ACHN (cell line): ENCODE results near the gene RHNO1.
"Not testable (repeated sequence)": the region's sequence is repeated elsewhere in the genome, so short reads cannot be mapped to it uniquely, and the experiment has no call there.

Source experiments
- DNase-seq: peaks from one replicate; pipeline ENCODE4 v3.0.0-alpha.2; 2015
- in situ Hi-C: cut with HindIII; loops from 2 replicates; pipeline ENCODE4 v1.10.0; 2017; ENCODE audit warnings: low sequenced_read_pairs, low pct_ligation_motif_present, low pct_unique_long_range_greater_than_20kb

The RHNO1 gene

GRCh38 chr12:2857021-2857431 lies 20.0 kb upstream of the RHNO1 start, which contains the start of gene TEX52:
TEX52 (minus strand) TSS chr12:2857039; CDS start chr12:2857026, 13 bp downstream.
- DNase-seq = no peak
- in situ Hi-C loops = no loop called here

DNA sequence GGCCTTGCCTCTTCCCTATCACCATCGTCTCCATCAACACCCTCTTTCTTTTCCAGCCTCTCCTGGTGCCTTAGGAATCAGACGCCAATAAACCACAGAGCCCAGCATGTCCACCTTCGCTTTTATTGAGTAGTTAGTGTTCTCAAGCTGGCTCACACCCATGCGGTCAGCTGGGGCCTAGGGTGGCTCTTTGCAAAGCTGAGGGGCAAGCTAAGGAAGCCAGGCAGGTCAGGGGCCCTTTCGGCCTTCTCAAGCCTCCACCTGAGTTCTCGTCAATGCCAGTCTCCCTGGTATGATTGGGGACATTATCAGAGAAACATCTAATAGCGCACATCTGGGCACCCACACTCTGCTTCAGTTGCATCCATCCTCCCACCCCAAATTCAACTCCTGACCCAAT lies 19.4 kb upstream of the RHNO1 start:
- no peak for DNase-seq
- in situ Hi-C loops = no loop called here

DNA sequence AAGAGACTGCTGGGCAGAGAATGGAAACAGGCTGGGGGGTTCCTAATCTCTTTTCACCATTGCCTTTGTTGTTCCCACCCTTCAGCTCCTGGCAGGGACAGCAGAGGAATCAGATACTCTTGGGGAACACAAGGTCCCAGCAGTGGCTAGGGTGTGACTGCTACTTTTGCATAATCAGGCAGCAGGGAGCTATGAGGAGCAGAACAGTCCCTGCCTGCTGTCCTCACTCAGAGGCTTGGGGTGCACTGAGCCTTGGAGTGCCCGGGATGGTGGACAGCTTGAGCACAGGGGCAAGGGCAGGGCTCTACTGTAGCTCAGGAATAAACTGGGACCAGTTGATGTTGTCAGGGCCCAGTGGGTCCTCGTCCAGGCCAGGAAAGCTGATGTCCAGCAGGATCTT lies 18.7 kb upstream of the RHNO1 start:
- in situ Hi-C loops = no loop called here

GRCh38 chr12:2858944-2859421 lies 18.0 kb upstream of the RHNO1 start:
- DNase-seq = no peak
- in situ Hi-C loops = no loop called here

More for the DNA sequence above, 18.7 kb upstream of the RHNO1 start:
- no peak for DNase-seq

DNA sequence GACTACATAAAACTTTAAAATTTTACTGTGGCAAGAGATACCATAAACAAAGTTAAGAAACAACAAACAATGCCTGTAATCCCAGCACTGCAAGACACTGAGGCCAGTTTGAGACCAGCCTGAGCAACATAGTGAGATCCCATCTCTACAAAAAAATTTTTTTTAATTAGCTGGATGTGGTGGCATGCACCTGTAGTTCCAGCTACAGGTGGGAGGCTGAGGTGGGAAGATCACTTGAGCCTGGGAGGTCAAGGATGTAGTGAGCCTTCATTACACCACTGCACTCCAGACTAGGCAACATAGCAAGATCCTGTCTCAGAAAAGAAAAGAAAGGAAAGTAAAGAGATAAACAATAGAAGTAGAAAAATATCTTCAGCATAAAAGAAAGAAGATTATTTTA lies 16.9 kb upstream of the RHNO1 start:
- in situ Hi-C loops = no loop called here
- no peak for DNase-seq

DNA sequence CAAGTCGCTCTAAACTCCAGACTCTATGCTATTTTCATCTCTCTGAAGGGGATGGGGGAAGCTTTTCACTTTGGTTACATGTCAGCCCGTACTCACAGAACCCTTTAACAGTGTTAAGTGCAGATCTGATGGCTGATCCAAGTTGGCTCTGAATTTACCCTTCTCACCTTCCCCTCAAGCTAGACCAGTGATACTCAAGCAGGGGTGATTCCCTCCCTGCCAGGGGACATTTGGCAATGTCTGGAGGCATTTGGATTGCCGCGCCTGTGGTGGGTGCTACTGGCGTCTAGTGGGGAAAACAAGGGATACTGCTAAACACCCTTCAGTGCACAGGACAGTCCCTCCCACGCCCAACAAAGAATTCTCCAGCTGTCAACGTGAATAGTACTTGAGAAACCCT lies 14.1 kb upstream of the RHNO1 start:
- in situ Hi-C loops = no loop called here
- DNase-seq = no peak

GRCh38 chr12:2863402-2863801 lies 13.6 kb upstream of the RHNO1 start:
- in situ Hi-C loops = not testable (repeated sequence)

DNA sequence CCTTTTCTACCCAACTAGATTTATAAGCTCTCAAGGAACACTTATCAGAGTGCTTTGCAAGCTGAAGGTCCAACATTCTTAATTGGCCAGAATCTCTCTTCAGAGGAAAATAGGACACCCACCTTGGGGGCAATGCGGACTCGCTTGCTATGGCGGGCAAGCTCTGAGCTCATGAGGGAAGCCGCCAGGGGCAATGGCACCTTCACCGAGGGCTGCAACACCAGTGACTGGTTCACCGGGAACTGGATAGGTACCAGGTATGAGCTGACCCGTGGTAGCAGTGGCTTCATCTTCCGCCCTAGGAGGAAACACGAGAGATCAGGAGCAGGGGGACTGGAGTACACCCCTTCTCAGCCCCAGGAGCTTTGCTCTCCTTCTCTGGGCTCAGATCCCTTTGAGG lies 12.8 kb upstream of the RHNO1 start:
- in situ Hi-C loops = no loop called here
- DNase-seq = no peak

More at GRCh38 chr12:2863402-2863801, 13.6 kb upstream of the RHNO1 start:
- not testable (repeated sequence) for DNase-seq

DNA sequence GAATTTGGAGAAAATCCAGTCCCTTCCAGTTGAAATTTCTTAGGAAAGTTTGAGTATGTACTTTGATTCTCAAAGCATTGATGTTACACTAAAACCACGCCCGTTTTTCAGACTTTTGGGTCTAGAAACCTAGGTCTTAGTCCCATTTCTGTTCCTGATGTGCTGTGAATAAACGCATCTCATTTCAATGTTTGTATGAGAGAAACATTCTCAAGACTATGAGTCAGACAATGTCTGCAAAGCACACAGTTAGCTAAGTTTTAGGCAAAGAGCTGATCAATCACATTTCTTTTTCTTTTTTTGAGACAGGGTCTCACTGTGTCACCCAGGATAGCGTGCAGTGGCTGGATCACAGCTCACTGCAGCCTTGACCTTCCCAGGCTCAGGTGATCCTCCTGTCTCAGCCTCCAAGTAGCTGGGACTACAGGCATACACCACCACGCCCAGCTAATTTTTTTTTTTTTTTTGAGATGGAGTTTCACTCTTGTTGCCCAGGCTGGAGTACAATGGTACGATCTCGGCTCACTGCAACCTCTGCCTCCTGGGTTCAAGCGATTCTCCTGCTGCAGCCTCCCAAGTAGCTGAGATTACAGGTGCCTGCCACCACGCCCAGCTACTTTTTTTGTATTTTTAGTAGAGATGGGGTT lies 7.9 kb upstream of the RHNO1 start:
- in situ Hi-C loops, DNase-seq: not testable (repeated sequence)

GRCh38 chr12:2876431-2877046 lies 484 bp upstream of the RHNO1 start:
- peak; percentile 63 for DNase-seq
- in situ Hi-C loops = no loop called here

- in situ Hi-C loops = no loop called here
- DNase-seq = peak; percentile 47
Measured at GRCh38 chr12:2877953-2878732, 1.1 kb downstream of the RHNO1 start.

DNA sequence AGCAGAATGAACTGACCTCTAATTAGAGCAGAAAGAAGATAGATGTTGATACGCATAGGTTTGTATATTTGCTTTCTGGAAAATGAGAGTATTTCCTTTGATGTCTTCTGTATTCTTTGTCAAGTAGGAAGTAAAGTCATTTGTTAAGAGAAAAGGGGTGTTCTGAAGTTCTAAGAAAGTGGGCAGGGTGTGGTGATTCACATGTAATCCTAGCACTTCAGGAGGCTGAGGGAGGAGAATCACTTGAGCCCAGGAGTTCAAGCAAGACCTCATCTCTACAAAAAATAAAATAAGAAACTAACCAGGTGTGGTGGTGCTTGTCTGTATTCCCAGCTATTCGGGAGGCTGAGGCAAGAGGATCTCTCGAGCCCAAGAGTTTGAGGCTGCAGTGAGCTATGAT lies 2.8 kb downstream of the RHNO1 start:
- no peak for DNase-seq
- in situ Hi-C loops = no loop called here

GRCh38 chr12:2884810-2885209 lies 7.8 kb downstream of the RHNO1 start:
- in situ Hi-C loops = no loop called here
- peak; percentile 59 for DNase-seq

DNA sequence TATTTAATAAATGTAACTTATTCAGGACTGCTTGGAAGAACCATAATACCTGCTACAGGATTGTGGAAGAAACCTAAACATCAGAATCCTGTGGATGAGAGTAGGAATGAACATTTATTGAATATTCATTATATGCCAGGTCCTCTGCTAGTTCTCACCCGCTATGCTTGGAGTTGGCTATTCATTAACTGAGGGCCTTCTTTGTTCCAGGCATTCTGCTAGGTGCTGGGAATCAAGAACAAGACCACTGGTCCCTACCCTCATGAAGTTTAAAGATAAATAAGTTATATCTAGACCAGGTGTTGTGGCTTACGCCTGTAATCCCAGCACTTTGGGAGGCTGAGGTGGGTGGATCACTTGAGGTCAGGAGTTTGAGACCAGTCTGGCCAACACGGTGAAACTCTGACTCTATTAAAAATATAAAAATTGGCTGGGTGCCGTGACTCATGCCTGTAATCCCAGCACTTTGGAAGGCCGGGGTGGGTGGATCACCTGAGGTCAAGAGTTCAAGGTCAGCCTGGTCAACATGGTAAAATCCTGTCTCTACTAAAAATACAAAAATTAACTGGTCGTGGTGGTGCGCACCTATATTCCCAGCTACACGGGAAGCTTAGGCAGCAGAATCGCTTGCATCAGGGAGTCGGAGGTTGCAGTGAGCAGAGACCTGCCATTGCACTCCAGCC lies 9.9 kb downstream of the RHNO1 start:
- no peak for DNase-seq
- in situ Hi-C loops = no loop called here

DNA sequence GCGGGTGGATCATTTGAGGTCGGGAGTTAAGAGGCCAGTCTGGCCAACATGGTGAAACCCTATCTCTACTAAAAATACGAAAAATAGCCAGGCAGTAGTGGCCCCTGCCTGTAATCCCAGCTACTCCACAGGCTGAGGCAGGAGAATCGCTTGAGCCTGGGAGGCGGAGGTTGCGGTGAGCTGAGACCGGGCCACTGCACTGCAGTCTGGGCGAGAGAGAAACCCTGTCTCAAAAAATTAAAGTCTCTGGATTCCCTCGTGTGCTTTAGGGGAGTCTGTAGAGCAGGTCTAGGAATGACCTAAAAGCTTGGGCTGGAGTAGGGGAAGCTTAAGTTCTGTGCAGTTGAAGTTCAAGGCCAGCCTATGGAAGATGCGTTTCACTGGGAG lies 13.0 kb downstream of the RHNO1 start:
- in situ Hi-C loops = no loop called here
- no peak for DNase-seq

DNA sequence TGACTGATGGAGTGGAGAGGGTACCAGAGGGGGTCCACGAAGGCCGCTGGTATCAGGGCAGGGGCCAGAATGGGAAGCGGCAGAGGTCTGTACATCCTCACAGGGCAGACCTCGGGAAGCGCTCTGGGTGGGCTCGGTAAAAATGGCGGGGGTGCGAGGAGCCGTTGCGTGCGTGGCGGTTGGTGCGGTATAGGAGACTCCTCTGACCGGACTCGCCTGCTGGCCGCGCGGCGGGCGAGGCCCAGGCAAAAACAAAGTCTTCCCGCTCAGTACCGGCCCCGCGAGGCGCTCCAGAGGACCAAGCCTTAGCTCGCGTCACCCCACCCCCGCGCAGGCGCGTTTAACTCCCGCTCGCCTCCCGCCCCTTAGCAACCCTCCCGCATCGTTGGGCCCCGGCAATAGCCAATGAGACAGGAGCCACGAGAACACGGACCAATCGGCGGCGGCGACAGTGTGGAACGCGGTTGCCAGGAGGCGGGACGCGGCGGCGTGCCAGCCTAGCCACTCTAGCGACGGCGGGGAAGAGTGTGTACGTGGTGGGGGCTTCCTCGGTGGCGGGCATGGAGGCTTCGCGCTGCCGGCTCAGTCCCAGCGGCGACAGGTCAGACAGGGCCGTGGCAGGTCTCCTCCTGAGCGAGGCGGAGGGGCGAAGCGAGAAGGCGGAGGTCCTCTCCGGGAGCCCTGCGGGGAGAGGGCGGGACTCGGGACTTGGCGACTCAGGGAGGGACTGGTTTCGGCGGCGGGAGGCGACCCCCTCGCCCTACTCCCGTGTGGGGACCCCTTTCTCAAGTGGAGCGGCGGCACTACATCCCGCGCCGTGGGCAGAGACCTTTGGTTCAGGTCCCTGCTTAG lies 13.6 kb downstream of the RHNO1 start, which contains the start of gene TULP3:
Gene TULP3, plus strand, starts transcription at position 504 of the 852 bp plus-strand sequence. Its CDS starts 57 bp downstream, at position 561.
- in situ Hi-C loops = no loop called here
- DNase-seq = peak; percentile 100

- in situ Hi-C loops = no loop called here
- DNase-seq = peak; percentile 79
Measured at GRCh38 chr12:2891240-2892053, 14.4 kb downstream of the RHNO1 start.
